Neutrophil (primary cell): ENCODE results near the gene KDM8.

Source experiments
- H3K27ac ChIP-seq: fragments of 200-600 bp; sonication (generic); 2 replicates; pipeline ENCODE4 v1.5.1; 2016; ENCODE audit warnings: mild to moderate bottlenecking, moderate library complexity
- H3K27me3 ChIP-seq: fragments of 200-600 bp; sonication (generic); 2 replicates; pipeline ENCODE4 v1.6.0; 2016; ENCODE audit warnings: mild to moderate bottlenecking
- H3K36me3 ChIP-seq: fragments of 200-600 bp; sonication (generic); 2 replicates; pipeline ENCODE4 v1.5.1; 2017
- H3K4me1 ChIP-seq, 2 experiments: fragments of 200-600 bp in 1 of 2; sonication (generic) in 1 of 2; 1 replicate in 1 of 2; 2 replicates in 1 of 2; pipeline versions ENCODE4 v1.5.1 to v1.6.1; 2013 to 2016; ENCODE audit warnings: low read depth in 1 of 2, low read length in 1 of 2, mild to moderate bottlenecking in 1 of 2, moderate library complexity in 1 of 2; ENCODE audit not compliant: control insufficient read depth in 1 of 2, insufficient read depth in 1 of 2
- H3K4me3 ChIP-seq, 2 experiments: fragments of 200-600 bp in 1 of 2; sonication (generic) in 1 of 2; 1 replicate in 1 of 2; 2 replicates in 1 of 2; pipeline ENCODE4 v1.5.1; 2013 to 2016; ENCODE audit warnings: low read depth in 1 of 2, low read length in 1 of 2, mild to moderate bottlenecking in 1 of 2, moderate library complexity in 1 of 2
- H3K9me3 ChIP-seq: fragments of 200-600 bp; sonication (generic); 2 replicates; pipeline ENCODE4 v1.5.1; 2016
- TF ChIP-seq, protein P1 (sequence below): fragments of 200-600 bp; sonication (generic); IDR thresholded peaks from 2 replicates; pipeline ENCODE4 v1.5.1; 2016; ENCODE audit warnings: antibody characterized with exemption

KDM8 gene

GRCh38 chr16:27217256-27217655 lies 13.9 kb downstream of the KDM8 start:
- peaks cover 2 to 5% of the 10 kb centered on the region in 2 experiments for H3K4me1 ChIP-seq
- peaks cover 30% of the 10 kb centered on the region for H3K36me3 ChIP-seq
- no peak overlapping the region for H3K4me3 ChIP-seq
- no peaks in the 10 kb centered on the region for H3K27me3 ChIP-seq
- TF ChIP-seq, protein P1, sequence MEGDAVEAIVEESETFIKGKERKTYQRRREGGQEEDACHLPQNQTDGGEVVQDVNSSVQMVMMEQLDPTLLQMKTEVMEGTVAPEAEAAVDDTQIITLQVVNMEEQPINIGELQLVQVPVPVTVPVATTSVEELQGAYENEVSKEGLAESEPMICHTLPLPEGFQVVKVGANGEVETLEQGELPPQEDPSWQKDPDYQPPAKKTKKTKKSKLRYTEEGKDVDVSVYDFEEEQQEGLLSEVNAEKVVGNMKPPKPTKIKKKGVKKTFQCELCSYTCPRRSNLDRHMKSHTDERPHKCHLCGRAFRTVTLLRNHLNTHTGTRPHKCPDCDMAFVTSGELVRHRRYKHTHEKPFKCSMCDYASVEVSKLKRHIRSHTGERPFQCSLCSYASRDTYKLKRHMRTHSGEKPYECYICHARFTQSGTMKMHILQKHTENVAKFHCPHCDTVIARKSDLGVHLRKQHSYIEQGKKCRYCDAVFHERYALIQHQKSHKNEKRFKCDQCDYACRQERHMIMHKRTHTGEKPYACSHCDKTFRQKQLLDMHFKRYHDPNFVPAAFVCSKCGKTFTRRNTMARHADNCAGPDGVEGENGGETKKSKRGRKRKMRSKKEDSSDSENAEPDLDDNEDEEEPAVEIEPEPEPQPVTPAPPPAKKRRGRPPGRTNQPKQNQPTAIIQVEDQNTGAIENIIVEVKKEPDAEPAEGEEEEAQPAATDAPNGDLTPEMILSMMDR = no peak
- H3K9me3 ChIP-seq = no peaks in the 10 kb centered on the region
- H3K27ac ChIP-seq = no peak overlapping the region

GRCh38 chr16:27218756-27219155 lies 15.4 kb downstream of the KDM8 start:
- Histone ChIP-seq H3K27ac (no peak overlapping the region), H3K27me3 (no peaks in the 10 kb centered on the region), H3K36me3 (peaks cover 33% of the 10 kb centered on the region), H3K9me3 (no peaks in the 10 kb centered on the region), H3K4me1 (peaks cover 3 to 7% of the 10 kb centered on the region in 2 experiments), H3K4me3 (no peak overlapping the region)
- TF ChIP-seq, protein P1 = no peak

DNA sequence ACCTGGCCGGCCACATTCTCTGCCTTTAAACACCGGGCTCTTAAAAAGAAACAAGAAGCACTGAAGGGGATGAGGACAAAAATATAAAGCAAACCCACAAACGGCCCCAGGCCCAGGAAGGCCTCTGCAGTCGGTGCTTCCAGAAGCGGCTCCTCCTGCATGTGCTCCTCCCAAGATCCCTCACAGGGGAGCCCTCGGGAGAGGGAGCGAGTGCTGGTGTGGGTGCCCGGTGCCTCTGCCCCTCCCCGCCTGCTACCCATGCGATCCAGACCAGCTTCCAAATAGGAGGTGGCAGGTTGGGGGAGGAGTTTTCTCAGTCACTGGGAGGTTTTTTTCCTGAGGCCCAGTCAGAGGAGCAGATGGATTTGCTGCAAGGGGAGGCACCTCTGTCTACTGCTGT lies 15.8 kb downstream of the KDM8 start:
- TF ChIP-seq, protein P1 = no peak
- Histone ChIP-seq H3K27ac (no peak overlapping the region), H3K36me3 (peaks cover 37% of the 10 kb centered on the region), H3K9me3 (no peaks in the 10 kb centered on the region), H3K4me1 (peaks cover 3 to 7% of the 10 kb centered on the region in 2 experiments), H3K4me3 (no peak overlapping the region), H3K27me3 (no peaks in the 10 kb centered on the region)

- peaks cover 37% of the 10 kb centered on the region for H3K36me3 ChIP-seq
- TF ChIP-seq, protein P1 = no peak
- no peak overlapping the region for H3K4me3 ChIP-seq
- H3K4me1 ChIP-seq = peaks cover 3 to 7% of the 10 kb centered on the region in 2 experiments
- H3K9me3 ChIP-seq = no peaks in the 10 kb centered on the region
- no peak overlapping the region for H3K27ac ChIP-seq
- H3K27me3 ChIP-seq = no peaks in the 10 kb centered on the region
Measured at GRCh38 chr16:27220120-27220519, 16.8 kb downstream of the KDM8 start.

GRCh38 chr16:27220527-27220926 lies 17.2 kb downstream of the KDM8 start:
- Histone ChIP-seq H3K4me3 (no peak overlapping the region), H3K27me3 (no peaks in the 10 kb centered on the region)

More at GRCh38 chr16:27220527-27220926, 17.2 kb downstream of the KDM8 start:
- no peak overlapping the region for H3K27ac ChIP-seq
- TF ChIP-seq, protein P1 = no peak
- H3K36me3 ChIP-seq = peaks cover 34% of the 10 kb centered on the region
- H3K9me3 ChIP-seq = no peaks in the 10 kb centered on the region
- peaks cover 3 to 7% of the 10 kb centered on the region in 2 experiments for H3K4me1 ChIP-seq
